H1 (cell line): Measurements from ENCODE around the gene AFF2. TPM values are rescaled to one million over a fixed set of nuclear protein-coding genes. Genes with fewer than 3 reads are reported as not detected.

Source experiments
- CTCF ChIA-PET: fragments of 300-600 bp; sonication (Branson Sonifier 250); formaldehyde crosslinking; loops from one replicate; lab custom pipeline; 2021; ENCODE audit not compliant: partially characterized antibody; lab: Charles Lee
- POLR2A ChIA-PET: fragments of 300-600 bp; sonication (Branson Sonifier 250); formaldehyde crosslinking; loops from one replicate; lab custom pipeline; 2021; ENCODE audit warnings: inconsistent platforms; ENCODE audit not compliant: partially characterized antibody; lab: Charles Lee
- DNase-seq, 2 experiments: peaks; one replicate each; pipeline versions ENCODE4 v3.0.0 to v3.0.0-alpha.2; 2010 to 2022; ENCODE audit warnings: low spot score in 2 of 2, low read depth in 1 of 2, mixed read lengths in 1 of 2
- FAIRE-seq: peaks from 2 replicates; lab custom pipeline; 2011; peaks lifted over from hg19 to GRCh38; lab: Jason Lieb, UNC
- H2AFZ ChIP-seq: 2 replicates; pipeline ENCODE4 v1.8.1; 2012; ENCODE audit warnings: low read length, inconsistent platforms
- H2AK5ac ChIP-seq: 2 replicates; pipeline ENCODE4 v1.6.1; 2013; ENCODE audit warnings: low read depth, low read length
- H2BK120ac ChIP-seq: replicated peaks from 2 replicates; pipeline ENCODE3; 2013; ENCODE audit warnings: low read depth, low read length, inconsistent platforms
- H2BK12ac ChIP-seq: 2 replicates; pipeline ENCODE4 v1.6.1; 2013; ENCODE audit warnings: low read depth, low read length
- H2BK15ac ChIP-seq: 2 replicates; pipeline ENCODE4 v1.6.1; 2013; ENCODE audit warnings: low read length
- H2BK20ac ChIP-seq: 2 replicates; pipeline ENCODE4 v1.6.1; 2013; ENCODE audit warnings: low read length
- H2BK5ac ChIP-seq: 2 replicates; pipeline ENCODE4 v1.6.1; 2013; ENCODE audit warnings: low read depth, low read length
- H3K14ac ChIP-seq: 2 replicates; pipeline ENCODE4 v1.6.1; 2013; ENCODE audit warnings: inconsistent platforms; ENCODE audit not compliant: insufficient read length
- H3K18ac ChIP-seq: 2 replicates; pipeline ENCODE4 v1.6.1; 2013; ENCODE audit warnings: low read length; ENCODE audit errors: extremely low read depth
- H3K23ac ChIP-seq: 2 replicates; pipeline ENCODE4 v1.6.1; 2013; ENCODE audit warnings: inconsistent platforms; ENCODE audit not compliant: insufficient read length
- H3K23me2 ChIP-seq: 2 replicates; pipeline ENCODE4 v1.6.1; 2013; ENCODE audit warnings: low read depth, low read length
- H3K27ac ChIP-seq: 2 replicates; pipeline ENCODE4 v1.6.1; 2011; ENCODE audit warnings: low read depth, low read length, inconsistent platforms
- H3K27me3 ChIP-seq, 4 experiments: replicated peaks in 1 of 4; 1 replicate in 1 of 4; 2 replicates in 3 of 4; pipeline versions ENCODE4 v1.6.1 to v1.8.1; 2011 to 2013; ENCODE audit warnings: low read length in 3 of 4, mild to moderate bottlenecking in 3 of 4, inconsistent platforms in 2 of 4, mixed read lengths in 2 of 4, moderate library complexity in 1 of 4; ENCODE audit not compliant: control insufficient read depth in 3 of 4, insufficient read depth in 3 of 4; ENCODE audit errors: extremely low read depth in 1 of 4
- H3K36me3 ChIP-seq, 4 experiments: 2 replicates each; pipeline versions ENCODE4 v1.6.1 to v1.8.1; 2011 to 2013; ENCODE audit warnings: mild to moderate bottlenecking in 4 of 4, low read length in 3 of 4, moderate library complexity in 2 of 4, control low read depth in 1 of 4, inconsistent platforms in 1 of 4; ENCODE audit not compliant: insufficient read depth in 4 of 4, control insufficient read depth in 2 of 4
- H3K4ac ChIP-seq: replicated peaks from 2 replicates; pipeline ENCODE3; 2013; ENCODE audit warnings: low read length, low read depth, mixed read lengths, inconsistent platforms; ENCODE audit not compliant: insufficient read length
- H3K4me1 ChIP-seq, 4 experiments: replicated peaks in 1 of 4; 1 replicate in 1 of 4; 2 replicates in 3 of 4; pipeline versions ENCODE4 v1.6.1 to v1.8.1; 2011 to 2013; ENCODE audit warnings: low read length in 3 of 4, inconsistent platforms in 2 of 4, mixed read lengths in 1 of 4; ENCODE audit not compliant: insufficient read depth in 4 of 4, control insufficient read depth in 3 of 4
- H3K4me2 ChIP-seq, 2 experiments: 2 replicates each; pipeline versions ENCODE4 v1.6.1 to v1.8.1; 2011 to 2013; ENCODE audit warnings: low read depth in 2 of 2, low read length in 2 of 2, control low read depth in 1 of 2, inconsistent platforms in 1 of 2, mild to moderate bottlenecking in 1 of 2; ENCODE audit not compliant: insufficient read depth in 1 of 2
- H3K4me3 ChIP-seq, 4 experiments: fragments of 200-600, 300-600 bp in 1 of 4; sonication (generic), shearing (Covaris generic), sonication (Bioruptor Twin) in 1 of 4; 2 replicates each; pipeline versions ENCODE4 v1.5.1 to v1.8.1; 2011 to 2016; ENCODE audit warnings: low read length in 4 of 4, low read depth in 3 of 4, control low read depth in 2 of 4, inconsistent platforms in 2 of 4, mild to moderate bottlenecking in 2 of 4, mixed read lengths in 1 of 4, moderate library complexity in 1 of 4; ENCODE audit not compliant: insufficient read depth in 2 of 4; ENCODE audit errors: extremely low read depth in 1 of 4
- H3K56ac ChIP-seq: replicated peaks from 2 replicates; pipeline ENCODE3; 2013; ENCODE audit warnings: low read depth, mild to moderate bottlenecking, mixed read lengths, low read length, inconsistent platforms; ENCODE audit not compliant: insufficient read length
- H3K79me1 ChIP-seq: 2 replicates; pipeline ENCODE4 v1.6.1; 2013; ENCODE audit warnings: low read depth, low read length, control low read depth
- H3K79me2 ChIP-seq, 2 experiments: 2 replicates each; pipeline versions ENCODE4 v1.6.1 to v1.8.1; 2012 to 2013; ENCODE audit warnings: low read length in 2 of 2, mild to moderate bottlenecking in 2 of 2, inconsistent platforms in 1 of 2; ENCODE audit not compliant: insufficient read depth in 2 of 2, control insufficient read depth in 1 of 2
- H3K9ac ChIP-seq, 4 experiments: replicated peaks in 1 of 4; 1 replicate in 1 of 4; 2 replicates in 3 of 4; pipeline versions ENCODE4 v1.6.1 to v1.8.1; 2011 to 2013; ENCODE audit warnings: low read depth in 3 of 4, low read length in 3 of 4, control low read depth in 2 of 4, mild to moderate bottlenecking in 2 of 4, moderate library complexity in 2 of 4, inconsistent platforms in 1 of 4; ENCODE audit errors: extremely low read depth in 1 of 4
- H3K9me3 ChIP-seq, 2 experiments: 2 replicates each; pipeline versions ENCODE4 v1.6.1 to v1.8.1; 2012 to 2013; ENCODE audit warnings: mild to moderate bottlenecking in 2 of 2, moderate library complexity in 2 of 2, control low read depth in 1 of 2, inconsistent platforms in 1 of 2, low read depth in 1 of 2, low read length in 1 of 2, mixed read lengths in 1 of 2; ENCODE audit not compliant: insufficient read depth in 2 of 2
- H4K20me1 ChIP-seq, 2 experiments: replicated peaks in 1 of 2; 2 replicates each; pipeline versions ENCODE3 to v1.8.1; 2011 to 2013; ENCODE audit warnings: inconsistent platforms in 2 of 2, low read length in 2 of 2, mild to moderate bottlenecking in 1 of 2; ENCODE audit not compliant: insufficient read depth in 2 of 2, control insufficient read depth in 1 of 2
- H4K5ac ChIP-seq: 2 replicates; pipeline ENCODE4 v1.6.1; 2013; ENCODE audit warnings: low read length, low read depth, mixed read lengths, inconsistent platforms; ENCODE audit not compliant: insufficient read length
- H4K8ac ChIP-seq: 2 replicates; pipeline ENCODE4 v1.8.0; 2013; ENCODE audit warnings: mild to moderate bottlenecking, moderate library complexity, low read length, inconsistent platforms; ENCODE audit not compliant: insufficient read depth; ENCODE audit errors: extremely low read depth
- H4K91ac ChIP-seq: replicated peaks from 2 replicates; pipeline ENCODE3; 2013; ENCODE audit warnings: low read length, mixed read lengths, inconsistent platforms; ENCODE audit not compliant: insufficient read length
- BCL11A ChIP-seq, 2 experiments: IDR thresholded peaks; one replicate each; pipeline ENCODE4 v1.6.1; 2011; ENCODE audit warnings: low read depth in 2 of 2, low read length in 2 of 2, mild to moderate bottlenecking in 2 of 2
- CREB1 ChIP-seq: IDR thresholded peaks from 2 replicates; pipeline ENCODE4 v1.6.1; 2012; ENCODE audit warnings: inconsistent platforms
- EP300 ChIP-seq, 2 experiments: IDR thresholded peaks; 1 replicate in 1 of 2; 2 replicates in 1 of 2; pipeline ENCODE4 v1.6.1; 2011 to 2012; ENCODE audit warnings: low read depth in 2 of 2, low read length in 2 of 2, mild to moderate bottlenecking in 2 of 2, borderline replicate concordance in 1 of 2, inconsistent platforms in 1 of 2, moderate library complexity in 1 of 2
- EZH2 ChIP-seq: fragments of 200-600 bp; sonication (generic); IDR thresholded peaks from 2 replicates; pipeline ENCODE4 v1.7.1; 2012; ENCODE audit warnings: low read depth, mild to moderate bottlenecking, moderate library complexity, low read length, inconsistent platforms; ENCODE audit not compliant: severe bottlenecking
- GTF2F1 ChIP-seq: IDR thresholded peaks from 2 replicates; pipeline ENCODE4 v1.6.1; 2012; ENCODE audit warnings: low read depth, low read length, improper control_type of control experiment, borderline replicate concordance
- RAD21 ChIP-seq, 2 experiments: IDR thresholded peaks in 1 of 2; conservative IDR thresholded peaks in 1 of 2; 2 replicates each; pipeline ENCODE4 v1.6.1; 2011; ENCODE audit warnings: low read depth in 2 of 2, low read length in 2 of 2, improper control_type of control experiment in 1 of 2, inconsistent platforms in 1 of 2, mild to moderate bottlenecking in 1 of 2, moderate library complexity in 1 of 2
- RXRA ChIP-seq: IDR thresholded peaks from 2 replicates; pipeline ENCODE4 v1.6.1; 2011; ENCODE audit warnings: low read depth, mild to moderate bottlenecking, low read length, moderate library complexity; ENCODE audit not compliant: insufficient read depth
- SIX5 ChIP-seq: IDR thresholded peaks from 2 replicates; pipeline ENCODE4 v1.6.1; 2011; ENCODE audit warnings: mild to moderate bottlenecking, low read depth, low read length
- SUZ12 ChIP-seq: fragments of 200-600 bp; sonication (generic); IDR thresholded peaks from 2 replicates; pipeline ENCODE4 v1.6.1; 2012; ENCODE audit warnings: mild to moderate bottlenecking, inconsistent platforms, low read length, moderate library complexity, mixed read lengths
- WGBS, 2 experiments: shearing (Covaris generic) in 1 of 2; methylation state at CpG; one replicate each; pipeline versions ENCODE4 v1.1.6 to v1.1.7; 2013 to 2015; ENCODE audit warnings: low lambda C conversion rate in 2 of 2, mixed read lengths in 2 of 2, inconsistent platforms in 1 of 2, low coverage in 1 of 2, missing lambda C conversion rate in 1 of 2; ENCODE audit not compliant: insufficient replicate concordance in 2 of 2, insufficient coverage in 1 of 2, insufficient read length in 1 of 2; ENCODE audit errors: extremely low coverage in 1 of 2, missing lambda C conversion rate in 1 of 2; 5-methylcytosine and 5-hydroxymethylcytosine counted together
- polyA plus RNA-seq, 7 experiments: library from polyadenylated mRNA; depleted of rRNA in 3 of 7; stranded (reverse) in 5 of 7; unstranded in 2 of 7; fragments of >200 nt in 5 of 7; fragments of 200-250 nt in 2 of 7; gene quantifications; 1 replicate in 5 of 7; 2 replicates in 1 of 7; 4 replicates in 1 of 7; pipeline versions ENCODE4 v1.2.1 to v1.2.3, GENCODE V29; 2011 to 2013; ENCODE audit warnings: missing spikeins in 2 of 7, mixed read lengths in 2 of 7
- total RNA-seq: library from RNA; stranded (reverse); fragmentation: NEBNext Ultra II Directional; extraction: Animal tissue kit (Norgen Biotek cat#: 25700); gene quantifications from 2 replicates; pipeline ENCODE4 v1.2.1, GENCODE V29; 2021

AFF2 gene
- total and polyA plus RNA-seq, 2 of the 8 experiments (the other 6 are each of a cell fraction or from before 2014, with no cell fraction given) = 2.0 to 7.3 TPM

GRCh38 chrX:148492057-148492456, 8.4 kb upstream of the AFF2 start:
- H2BK120ac ChIP-seq = no peak overlapping the region

More at GRCh38 chrX:148492057-148492456, 8.4 kb upstream of the AFF2 start:
- Histone ChIP-seq H3K18ac (no peak overlapping the region), H3K4ac (no peak overlapping the region), H3K9me3 (no peaks in the 10 kb centered on the region), H4K5ac (no peak overlapping the region), H3K4me1 (no peaks in the 10 kb centered on the region), H4K8ac (no peak overlapping the region), H2BK5ac (no peak overlapping the region), H3K23ac (no peak overlapping the region), H3K79me2 (no peaks in the 10 kb centered on the region), H3K27me3 (no peaks in the 10 kb centered on the region), H2BK12ac (no peak overlapping the region), H2BK20ac (no peak overlapping the region), H4K91ac (no peak overlapping the region), H3K4me2 (no peak overlapping the region), H2AK5ac (no peak overlapping the region), H3K9ac (no peak overlapping the region), H3K23me2 (no peaks in the 10 kb centered on the region), H3K4me3 (no peak overlapping the region), H3K27ac (no peak overlapping the region), H3K79me1 (no peaks in the 10 kb centered on the region), H3K14ac (no peak overlapping the region), H3K56ac (no peak overlapping the region), H3K36me3 (no peaks in the 10 kb centered on the region), H2AFZ (no peak overlapping the region), H2BK15ac (no peak overlapping the region), H4K20me1 (no peaks in the 10 kb centered on the region)
- TF ChIP-seq SIX5 = no peak
- no peak for TF ChIP-seq GTF2F1
- TF ChIP-seq RAD21 (IDR thresholded peaks at IDR 0.05 in 1 of 2, conservative IDR thresholded peaks at IDR 0.05 in 1 of 2; ENCODE audit: low read depth in 2 of 2, low read length in 2 of 2) = no peak
- no peak for TF ChIP-seq RXRA
- no peak for TF ChIP-seq SUZ12
- TF ChIP-seq CREB1 = no peak
- TF ChIP-seq EP300 (IDR thresholded peaks at IDR 0.05; ENCODE audit: borderline replicate concordance in 1 of 2, low read depth in 2 of 2, low read length in 2 of 2) = no peak
- no peak for TF ChIP-seq EZH2
- no peak for TF ChIP-seq BCL11A (IDR thresholded peaks at IDR 0.05; ENCODE audit: low read depth in 2 of 2, low read length in 2 of 2)
- FAIRE-seq = no peak
- ChIA-PET POLR2A (no interaction called here), CTCF (no interaction called here)
- DNase-seq = no peak
- 89% methylated on average over 2 of the region's 2 CpGs; no CpG with 5 or more reads in 1 of the 2 experiments for WGBS, 2 experiments
